ENCODE data around the gene CATSPERE.

DNA sequence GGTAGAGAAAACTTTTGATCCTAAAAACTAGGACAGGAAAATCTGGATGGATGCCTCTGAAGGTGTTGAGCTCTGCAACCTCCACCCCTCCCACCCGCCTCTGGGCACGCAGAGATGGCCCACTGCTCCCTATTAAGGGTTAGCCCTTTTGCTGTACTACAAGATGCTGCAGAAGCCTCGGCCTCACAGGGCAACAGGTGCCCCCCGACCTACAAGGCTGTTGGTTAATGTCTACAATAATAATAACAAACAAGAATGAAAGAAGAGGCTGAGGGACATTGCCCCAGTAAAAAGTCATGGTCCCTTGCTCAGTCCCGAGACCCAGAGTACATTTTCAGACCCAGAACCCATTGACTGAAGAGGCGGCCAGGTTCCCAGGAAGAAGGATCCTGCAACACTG is 184.3 kb downstream of the CATSPERE start:
- TF ChIP-seq, protein P1, sequence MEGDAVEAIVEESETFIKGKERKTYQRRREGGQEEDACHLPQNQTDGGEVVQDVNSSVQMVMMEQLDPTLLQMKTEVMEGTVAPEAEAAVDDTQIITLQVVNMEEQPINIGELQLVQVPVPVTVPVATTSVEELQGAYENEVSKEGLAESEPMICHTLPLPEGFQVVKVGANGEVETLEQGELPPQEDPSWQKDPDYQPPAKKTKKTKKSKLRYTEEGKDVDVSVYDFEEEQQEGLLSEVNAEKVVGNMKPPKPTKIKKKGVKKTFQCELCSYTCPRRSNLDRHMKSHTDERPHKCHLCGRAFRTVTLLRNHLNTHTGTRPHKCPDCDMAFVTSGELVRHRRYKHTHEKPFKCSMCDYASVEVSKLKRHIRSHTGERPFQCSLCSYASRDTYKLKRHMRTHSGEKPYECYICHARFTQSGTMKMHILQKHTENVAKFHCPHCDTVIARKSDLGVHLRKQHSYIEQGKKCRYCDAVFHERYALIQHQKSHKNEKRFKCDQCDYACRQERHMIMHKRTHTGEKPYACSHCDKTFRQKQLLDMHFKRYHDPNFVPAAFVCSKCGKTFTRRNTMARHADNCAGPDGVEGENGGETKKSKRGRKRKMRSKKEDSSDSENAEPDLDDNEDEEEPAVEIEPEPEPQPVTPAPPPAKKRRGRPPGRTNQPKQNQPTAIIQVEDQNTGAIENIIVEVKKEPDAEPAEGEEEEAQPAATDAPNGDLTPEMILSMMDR (IDR thresholded peaks at IDR 0.05) = no peak
- no peak for TF ChIP-seq EZH2 (IDR thresholded peaks at IDR 0.05)
- no peak for TF ChIP-seq EZH2phosphoT487 (IDR thresholded peaks at IDR 0.05)

Measured in neural progenitor cell (in vitro differentiated cells).